T47D (cell line): ENCODE data around the gene RARRES2.

ENCODE experiments used
- DNase-seq, 2 experiments: peaks; one replicate each; pipeline versions ENCODE4 v3.0.0 to v3.0.0-alpha.2; 2011 to 2012; ENCODE audit warnings: low read depth in 1 of 2, low spot score in 1 of 2
- JUND ChIP-seq: IDR thresholded peaks from 2 replicates; pipeline ENCODE4 v1.6.1; 2012; ENCODE audit warnings: low read depth
- in situ Hi-C: cut with HindIII; loops from 2 replicates; pipeline ENCODE4 v1.10.0; 2016; ENCODE audit warnings: low sequenced_read_pairs, low pct_unique_long_range_greater_than_20kb

RARRES2 gene

DNA sequence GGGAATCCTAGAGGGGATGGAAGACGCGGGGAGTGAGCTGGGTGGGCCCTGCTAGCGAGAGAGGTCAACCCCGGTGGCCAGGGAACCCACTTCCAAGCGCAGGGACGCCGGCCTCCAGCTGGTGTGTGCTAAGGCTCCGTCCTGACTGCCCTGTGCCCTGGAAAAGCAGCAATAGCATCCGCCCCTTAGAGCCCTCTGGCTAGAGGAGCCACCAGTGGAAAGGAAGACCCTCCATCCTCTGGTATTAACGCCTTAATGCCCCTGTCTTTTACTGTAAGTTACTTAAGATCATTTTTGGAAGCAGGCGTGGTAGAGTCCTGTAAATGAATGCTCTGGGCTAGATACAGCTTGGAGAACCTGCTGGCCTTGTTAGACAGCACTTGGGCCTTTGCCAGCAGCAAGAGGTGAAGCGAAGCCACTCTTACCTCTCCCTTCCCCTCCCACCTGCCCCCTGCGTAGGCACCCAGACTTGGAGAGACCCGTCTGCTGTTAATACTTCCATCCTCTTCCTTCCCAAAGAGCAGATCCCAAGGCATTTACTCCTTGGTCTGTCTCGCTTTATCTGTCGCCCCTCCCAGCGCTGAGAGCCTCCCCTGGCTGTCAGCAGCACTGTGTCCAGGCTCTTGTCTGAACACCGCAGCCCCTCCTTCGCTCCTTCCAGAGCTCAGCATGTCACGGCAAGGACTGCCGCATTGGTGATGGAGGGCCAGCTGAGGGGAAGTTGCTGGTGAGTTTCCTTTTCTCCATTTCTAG is 31.8 kb upstream of the RARRES2 start:
- no peak for TF ChIP-seq JUND
- DNase-seq: peak; percentile 62 to 82
- in situ Hi-C loops: no loop called here

DNA sequence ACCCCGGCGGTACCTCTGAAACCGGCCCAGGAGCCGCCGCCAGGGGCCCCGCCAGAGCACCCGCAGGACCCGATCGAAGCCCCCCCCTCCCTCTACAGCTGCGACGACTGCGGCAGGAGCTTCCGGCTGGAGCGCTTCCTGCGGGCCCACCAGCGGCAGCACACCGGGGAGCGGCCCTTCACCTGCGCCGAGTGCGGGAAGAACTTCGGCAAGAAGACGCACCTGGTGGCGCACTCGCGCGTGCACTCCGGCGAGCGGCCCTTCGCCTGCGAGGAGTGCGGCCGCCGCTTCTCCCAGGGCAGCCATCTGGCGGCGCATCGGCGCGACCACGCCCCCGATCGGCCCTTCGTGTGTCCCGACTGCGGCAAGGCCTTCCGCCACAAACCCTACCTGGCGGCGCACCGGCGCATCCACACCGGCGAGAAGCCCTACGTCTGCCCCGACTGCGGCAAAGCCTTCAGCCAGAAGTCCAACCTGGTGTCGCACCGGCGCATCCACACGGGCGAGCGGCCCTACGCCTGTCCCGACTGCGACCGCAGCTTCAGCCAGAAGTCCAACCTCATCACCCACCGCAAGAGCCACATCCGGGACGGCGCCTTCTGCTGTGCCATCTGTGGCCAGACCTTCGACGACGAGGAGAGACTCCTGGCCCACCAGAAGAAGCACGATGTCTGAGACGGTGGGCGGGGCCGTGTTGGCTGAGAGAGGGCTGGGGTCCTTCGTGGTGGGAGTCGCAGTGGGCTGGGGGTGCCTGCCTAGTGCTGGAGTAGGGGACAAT is 31.0 kb upstream of the RARRES2 start:
- DNase-seq: no peak
- in situ Hi-C loops: no loop called here
- TF ChIP-seq JUND: no peak

DNA sequence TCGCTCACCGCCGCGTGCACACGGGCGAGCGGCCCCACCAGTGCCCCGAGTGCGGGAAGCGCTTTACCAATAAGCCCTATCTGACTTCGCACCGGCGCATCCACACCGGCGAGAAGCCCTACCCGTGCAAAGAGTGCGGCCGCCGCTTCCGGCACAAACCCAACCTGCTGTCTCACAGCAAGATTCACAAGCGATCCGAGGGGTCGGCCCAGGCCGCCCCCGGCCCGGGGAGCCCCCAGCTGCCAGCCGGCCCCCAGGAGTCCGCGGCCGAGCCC is 30.5 kb upstream of the RARRES2 start:
- in situ Hi-C loops: no loop called here
- no peak for TF ChIP-seq JUND

DNA sequence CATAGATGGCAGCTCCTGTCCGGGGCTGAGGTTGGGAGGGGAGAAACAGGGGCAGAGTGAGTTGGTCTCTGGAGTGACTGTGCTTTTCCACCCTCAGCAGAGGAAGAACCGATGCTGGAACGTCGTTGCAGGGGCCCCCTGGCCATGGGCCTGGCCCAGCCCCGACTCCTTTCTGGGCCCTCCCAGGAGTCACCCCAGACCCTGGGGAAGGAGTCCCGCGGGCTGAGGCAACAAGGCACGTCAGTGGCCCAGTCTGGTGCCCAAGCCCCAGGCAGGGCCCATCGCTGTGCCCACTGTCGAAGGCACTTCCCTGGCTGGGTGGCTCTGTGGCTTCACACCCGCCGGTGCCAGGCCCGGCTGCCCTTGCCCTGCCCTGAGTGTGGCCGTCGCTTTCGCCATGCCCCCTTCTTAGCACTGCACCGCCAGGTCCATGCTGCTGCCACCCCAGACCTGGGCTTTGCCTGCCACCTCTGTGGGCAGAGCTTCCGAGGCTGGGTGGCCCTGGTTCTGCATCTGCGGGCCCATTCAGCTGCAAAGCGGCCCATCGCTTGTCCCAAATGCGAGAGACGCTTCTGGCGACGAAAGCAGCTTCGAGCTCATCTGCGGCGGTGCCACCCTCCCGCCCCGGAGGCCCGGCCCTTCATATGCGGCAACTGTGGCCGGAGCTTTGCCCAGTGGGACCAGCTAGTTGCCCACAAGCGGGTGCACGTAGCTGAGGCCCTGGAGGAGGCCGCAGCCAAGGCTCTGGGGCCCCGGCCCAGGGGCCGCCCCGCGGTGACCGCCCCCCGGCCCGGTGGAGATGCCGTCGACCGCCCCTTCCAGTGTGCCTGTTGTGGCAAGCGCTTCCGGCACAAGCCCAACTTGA is 29.9 kb upstream of the RARRES2 start:
- DNase-seq: no peak
- in situ Hi-C loops: no loop called here
- no peak for TF ChIP-seq JUND

More for the DNA sequence above, 30.5 kb upstream of the RARRES2 start:
- no peak for DNase-seq

DNA sequence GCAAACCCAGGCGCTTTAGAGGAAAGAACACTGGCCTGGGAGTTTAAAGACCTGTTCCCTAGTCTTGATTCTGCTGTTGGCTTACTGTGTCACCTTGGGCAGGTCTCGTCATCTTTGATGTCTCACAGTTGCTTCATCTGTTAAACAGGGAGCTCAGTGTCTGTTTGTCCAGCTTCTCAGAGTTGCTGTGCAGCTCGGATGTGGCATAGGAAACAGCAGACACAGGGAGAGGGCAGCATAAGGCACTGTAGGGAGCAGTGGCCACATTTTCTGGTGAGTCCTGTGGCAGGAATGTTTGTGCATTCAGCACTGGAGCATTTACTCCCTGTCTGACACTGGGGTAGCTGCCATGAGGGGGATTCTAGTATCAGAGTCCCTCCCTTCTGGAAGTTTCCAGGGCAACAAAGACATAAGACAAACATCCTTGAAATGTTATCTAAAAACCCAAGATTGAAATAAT is 29.2 kb upstream of the RARRES2 start:
- no peak for TF ChIP-seq JUND
- no peak for DNase-seq
- in situ Hi-C loops: no loop called here

DNA sequence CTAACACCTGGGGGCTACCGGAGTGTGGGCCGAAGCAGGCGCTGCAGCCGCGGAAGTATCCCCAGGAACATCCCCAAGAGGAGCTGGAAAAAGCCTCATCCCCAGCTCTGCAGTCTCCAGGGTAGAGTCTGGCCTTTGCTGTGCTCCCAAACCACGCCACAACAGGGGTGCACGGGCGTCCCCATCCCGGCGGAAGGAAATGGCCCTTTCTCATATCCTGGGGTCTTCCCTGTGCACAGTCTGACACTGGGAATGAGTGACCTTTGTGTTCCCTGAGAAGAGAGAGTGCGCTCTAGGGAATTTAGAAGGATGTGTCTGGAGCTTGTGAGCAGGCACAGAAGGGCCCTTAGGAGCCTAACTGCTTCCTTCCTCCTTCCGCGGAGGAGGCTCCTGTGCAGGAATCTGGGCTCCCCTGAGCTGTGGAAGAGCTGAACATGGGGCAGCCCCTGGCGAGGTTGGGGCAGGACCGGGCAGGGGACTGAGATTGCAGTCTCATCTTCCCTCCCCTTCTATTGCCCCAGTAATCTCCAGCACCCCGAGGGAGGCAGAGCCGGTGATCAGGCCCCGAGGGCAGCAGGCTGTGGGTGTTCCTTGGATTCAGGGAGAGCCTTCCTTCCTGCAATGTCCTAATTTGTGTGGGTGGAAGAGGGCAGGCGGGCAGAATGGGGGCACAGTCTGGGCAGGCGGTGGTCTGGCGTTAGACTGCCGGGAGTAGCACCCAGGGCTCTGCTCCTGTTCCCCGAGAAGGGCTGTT is 28.5 kb upstream of the RARRES2 start:
- no peak for TF ChIP-seq JUND
- in situ Hi-C loops: no loop called here
- DNase-seq: no peak

DNA sequence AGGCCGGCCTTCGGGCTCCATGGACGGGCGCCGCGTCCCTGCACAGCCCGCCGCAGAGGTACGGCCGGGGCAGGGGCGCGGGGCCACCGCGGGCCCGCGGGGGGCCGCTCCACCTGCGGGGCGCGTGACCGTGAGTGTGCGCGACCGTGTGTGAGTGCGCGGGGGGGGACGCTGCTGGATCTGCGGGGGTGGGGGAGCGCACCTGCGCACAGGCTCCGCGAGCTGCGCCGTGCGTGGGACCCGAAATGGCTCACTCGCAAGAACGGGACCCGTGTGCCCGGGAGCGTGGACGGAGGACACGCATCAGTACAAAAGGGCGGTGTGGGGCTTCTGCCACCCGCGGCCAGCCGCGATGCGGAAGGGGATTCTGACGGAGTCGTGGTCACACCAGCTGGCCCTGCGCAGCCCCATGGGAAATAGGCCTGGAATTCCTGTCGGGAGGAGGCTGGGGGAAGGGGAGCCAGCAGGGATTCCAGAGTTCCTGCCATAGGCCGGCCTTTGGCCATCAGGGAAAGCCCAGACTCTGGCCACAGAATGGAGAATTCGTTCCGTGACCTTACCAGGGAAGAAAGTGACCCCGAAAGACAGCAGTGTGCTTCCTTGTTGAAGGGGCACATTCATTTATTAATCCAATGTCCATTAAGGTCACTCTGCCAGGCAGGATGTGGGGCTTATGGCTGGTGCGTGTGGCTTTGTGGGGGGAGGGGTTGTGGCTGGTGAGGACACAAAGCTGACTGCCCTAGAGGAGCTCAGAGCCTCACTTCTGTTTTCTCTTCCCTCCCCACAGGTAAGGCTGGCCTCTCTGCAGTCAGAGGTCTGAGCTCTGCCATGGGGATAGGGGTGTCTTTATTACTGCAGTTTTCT is 27.7 kb upstream of the RARRES2 start:
- DNase-seq: peak; percentile 42 to 70
- no peak for TF ChIP-seq JUND
- in situ Hi-C loops: no loop called here

DNA sequence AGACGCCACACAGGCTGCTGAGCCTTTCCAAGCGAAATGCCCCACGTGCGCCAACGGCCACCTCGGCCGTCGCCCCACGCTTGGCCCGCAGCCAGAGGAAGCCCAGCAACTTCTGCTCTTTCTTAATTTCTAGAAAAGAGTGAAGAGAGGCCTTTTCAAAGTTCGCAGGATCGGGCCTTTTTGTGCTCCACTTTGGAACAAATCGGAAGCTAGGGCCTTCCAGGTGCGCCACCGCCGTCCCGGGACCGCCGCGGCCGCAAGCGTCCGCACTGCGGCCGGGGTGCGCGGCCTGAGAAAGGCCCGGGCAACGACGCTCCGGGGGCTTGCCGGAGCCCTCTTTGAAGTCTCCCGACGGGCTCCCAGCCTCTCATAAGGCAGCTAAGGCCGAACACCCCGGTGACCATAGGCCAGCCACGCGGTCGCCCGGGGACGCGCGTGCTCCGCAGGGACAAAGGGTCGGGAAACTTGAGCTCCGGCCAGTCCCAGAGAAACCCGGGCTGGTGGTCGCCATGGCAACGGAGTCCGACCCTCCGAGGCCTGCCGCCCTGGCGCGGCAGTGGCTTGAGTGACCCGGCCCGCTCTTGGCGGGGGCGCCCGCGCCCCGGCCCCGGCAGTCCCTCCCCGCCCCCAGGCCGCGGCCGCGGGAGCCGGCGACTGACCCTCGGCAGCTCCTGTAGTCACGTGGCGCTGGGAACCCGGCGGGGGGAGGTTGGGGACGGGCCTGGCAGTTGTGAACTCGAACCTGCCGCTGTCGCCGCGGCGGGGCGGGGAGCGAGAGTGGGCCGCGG is 26.9 kb upstream of the RARRES2 start, which contains the start of gene REPIN1:
Gene REPIN1, plus strand, starts transcription at position 727 of the 788 bp plus-strand sequence. CDS start 890 bp downstream, outside the sequence.
- DNase-seq: peak; percentile 55 to 90
- in situ Hi-C loops: no loop called here
- no peak for TF ChIP-seq JUND

DNA sequence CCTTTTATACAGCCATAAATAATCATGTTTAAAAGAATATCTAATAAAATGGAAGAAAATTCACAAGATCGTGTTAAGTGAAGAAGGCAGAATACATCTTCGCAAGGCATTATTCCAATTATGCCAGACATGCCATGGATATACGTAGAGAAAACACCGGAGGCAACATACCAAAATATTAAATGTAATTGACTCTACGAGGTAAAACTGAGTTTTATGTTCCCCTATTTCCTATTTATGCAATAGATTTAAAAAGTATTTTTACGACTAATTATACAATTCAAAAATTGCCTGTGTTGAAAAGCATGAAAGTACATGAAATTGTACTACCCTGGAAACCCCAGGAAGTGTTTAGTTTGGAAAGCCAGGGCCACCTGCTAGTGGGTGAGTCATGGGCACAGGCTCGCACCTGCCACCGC is 26.3 kb upstream of the RARRES2 start:
- no peak for TF ChIP-seq JUND
- peak in 1 of 2 experiments; percentile 66 for DNase-seq
- in situ Hi-C loops: no loop called here

DNA sequence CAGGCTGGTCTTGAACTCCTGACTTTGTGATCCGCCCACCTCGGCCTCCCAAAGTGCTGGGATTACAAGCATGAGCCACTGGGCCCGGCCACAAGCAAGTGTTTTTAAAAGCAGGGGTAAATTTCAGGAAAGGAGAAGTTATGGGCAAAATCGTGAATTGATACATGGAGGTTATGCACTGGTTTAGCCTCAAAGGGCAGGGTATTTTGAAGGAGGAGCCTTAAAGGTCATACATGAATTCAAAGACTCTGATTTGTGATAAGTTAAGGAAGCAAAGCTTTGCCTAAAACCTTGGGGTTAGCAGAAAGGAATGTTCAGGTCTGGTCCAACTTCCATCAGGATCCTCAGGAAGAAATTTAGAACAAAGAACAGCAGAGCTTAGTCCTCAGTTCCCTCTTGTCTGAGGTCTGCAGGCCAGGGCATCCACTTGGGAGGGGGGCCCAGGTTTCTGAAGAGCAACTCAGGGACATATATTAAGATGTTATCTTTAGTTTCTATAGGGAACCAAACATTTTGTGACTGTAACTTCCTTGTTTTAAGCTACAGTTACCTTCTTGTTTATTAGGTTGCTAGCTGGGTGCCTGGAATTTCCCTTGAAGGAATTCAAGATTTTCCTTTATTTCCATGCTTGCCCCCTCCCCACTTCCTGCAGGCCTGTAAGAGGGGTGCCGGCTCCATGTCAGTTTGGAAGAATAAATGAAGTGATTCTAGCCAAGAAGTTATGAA is 24.4 kb upstream of the RARRES2 start:
- in situ Hi-C loops: no loop called here
- no peak for TF ChIP-seq JUND

More for the DNA sequence above, 24.4 kb upstream of the RARRES2 start:
- DNase-seq: peak in 1 of 2 experiments; percentile 39
